ENCODE results near the gene AKR1C2. TPM values are rescaled to one million over a fixed set of nuclear protein-coding genes. Genes with fewer than 3 reads are reported as not detected.
"Not testable (repeated sequence)": the region's sequence is repeated elsewhere in the genome, so short reads cannot be mapped to it uniquely, and the experiment has no call there.

Gene AKR1C2
- total RNA-seq, 4 donors from 2014 or later = 13.5 to 48.3 (median 17.7) TPM

GRCh38 chr10:5023177-5023805 is 19.6 kb upstream of the AKR1C2 start:
- 42 to 53% methylated on average over 3 of the region's 4 CpGs for WGBS, 2 donors (ENCODE audit: low coverage in 1 of 2)
- no peak overlapping the region for H3K27ac ChIP-seq
- no peaks in the 10 kb centered on the region for H3K9me3 ChIP-seq
- H3K4me3 ChIP-seq = no peak overlapping the region
- peaks cover 3 to 19% (median 4%) of the 10 kb centered on the region in 3 donors for H3K4me1 ChIP-seq
- no peak for ATAC-seq
- H3K36me3 ChIP-seq = no peaks in the 10 kb centered on the region
- TF ChIP-seq POLR2A (IDR thresholded peaks at IDR 0.05) = no peak
- no peak for TF ChIP-seq CTCF (IDR thresholded peaks at IDR 0.05)
- TF ChIP-seq POLR2AphosphoS5 (IDR thresholded peaks at IDR 0.05) = no peak
- TF ChIP-seq EP300 (IDR thresholded peaks at IDR 0.05) = no peak
- H3K27me3 ChIP-seq = no peaks in the 10 kb centered on the region

- WGBS, 2 donors (ENCODE audit: low coverage in 1 of 2) = 75 to 85% methylated on average over 5 to 6 of the region's 10 CpGs
- H3K27ac ChIP-seq, H3K27me3 ChIP-seq, H3K36me3 ChIP-seq, H3K9me3 ChIP-seq, ATAC-seq, H3K4me3 ChIP-seq: not testable (repeated sequence)
- peaks cover 3 to 25% (median 8%) of the 10 kb centered on the region in 3 donors for H3K4me1 ChIP-seq
These were observed 18.1 kb upstream of the AKR1C2 start for GRCh38 chr10:5021624-5022290.

- H3K36me3 ChIP-seq, ATAC-seq, H3K9me3 ChIP-seq, H3K4me3 ChIP-seq, H3K27me3 ChIP-seq: not testable (repeated sequence)
- Histone ChIP-seq H3K4me1 (peaks cover 3 to 25% (median 8%) of the 10 kb centered on the region in 3 donors), H3K27ac (peak overlapping the region in 2 of 4 donors; percentile 41 to 53)
- WGBS, 2 donors (ENCODE audit: low coverage in 1 of 2) = 71 to 80% methylated on average over 5 of the region's 6 CpGs
These were observed 16.3 kb upstream of the AKR1C2 start for GRCh38 chr10:5019770-5020612.

DNA sequence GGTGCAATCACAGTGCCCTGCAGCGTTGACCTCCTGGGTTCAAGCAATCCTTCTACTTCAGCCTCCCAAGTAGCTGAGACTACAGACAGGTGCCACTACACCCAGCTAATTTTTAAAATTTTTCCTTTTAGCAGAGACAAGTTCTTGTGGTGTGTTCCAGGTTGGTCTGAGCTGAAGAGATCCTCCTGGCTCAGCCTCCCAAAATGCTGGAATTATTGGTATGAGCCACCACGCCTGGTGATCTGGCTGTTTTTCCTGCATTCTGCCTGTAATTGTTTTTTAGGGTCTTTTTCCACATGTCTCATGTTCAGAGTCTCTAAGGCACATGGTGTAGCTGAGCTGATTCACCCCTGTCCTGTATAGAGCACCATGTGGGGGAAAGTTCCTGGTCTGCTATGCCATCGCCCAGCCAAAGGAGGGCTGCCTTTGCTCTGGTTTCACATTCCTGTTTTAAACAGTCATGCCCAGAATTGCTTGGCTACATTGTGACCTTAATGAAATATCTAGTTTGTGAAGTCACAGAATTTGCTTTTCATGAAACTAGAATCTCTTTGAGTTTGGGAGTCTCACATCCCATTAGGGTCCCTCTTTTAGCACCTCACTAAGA is 15.1 kb upstream of the AKR1C2 start:
- not testable (repeated sequence) for H3K9me3 ChIP-seq, H3K36me3 ChIP-seq, H3K27me3 ChIP-seq, H3K4me3 ChIP-seq
- peak; percentile 90 for ATAC-seq
- peak overlapping the region in 3 of 4 donors; percentile 28 to 53 (median 33) for H3K27ac ChIP-seq
- WGBS, 2 donors (ENCODE audit: low coverage in 1 of 2) = 29 to 71% methylated on average over 1 of the region's 3 CpGs
- peaks cover 3 to 25% (median 8%) of the 10 kb centered on the region in 3 donors for H3K4me1 ChIP-seq
- TF ChIP-seq POLR2AphosphoS5 (IDR thresholded peaks at IDR 0.05) = peak; percentile 28
- peak in 3 of 4 experiments; percentile 40 to 42 (median 41) for TF ChIP-seq CTCF (IDR thresholded peaks at IDR 0.05)

- ATAC-seq = no peak
- Histone ChIP-seq H3K9me3 (no peaks in the 10 kb centered on the region), H3K4me3 (no peak overlapping the region), H3K4me1 (peaks cover 3 to 25% (median 8%) of the 10 kb centered on the region in 3 donors), H3K27me3 (no peaks in the 10 kb centered on the region), H3K27ac (peak overlapping the region in 3 of 4 donors; percentile 10 to 51 (median 33)), H3K36me3 (no peaks in the 10 kb centered on the region)
- 15 to 24% methylated on average over 2 to 3 of the region's 3 CpGs for WGBS, 2 donors (ENCODE audit: low coverage in 1 of 2)
- TF ChIP-seq CTCF (IDR thresholded peaks at IDR 0.05) = no peak
- no peak for TF ChIP-seq POLR2A (IDR thresholded peaks at IDR 0.05)
- no peak for TF ChIP-seq POLR2AphosphoS5 (IDR thresholded peaks at IDR 0.05)
- TF ChIP-seq EP300 (IDR thresholded peaks at IDR 0.05) = no peak
These were observed 14.5 kb upstream of the AKR1C2 start for GRCh38 chr10:5018134-5018533.
